K562 (cell line): Measurements from ENCODE around the gene EEF1A1. TPM values are rescaled to one million over a fixed set of nuclear protein-coding genes. Genes with fewer than 3 reads are reported as not detected.
A peak's percentile ranks its signal among the peaks of the same experiment; 100 is the strongest.

ENCODE experiments used
- BDP1 ChIP-seq: IDR thresholded peaks from 3 replicates; pipeline ENCODE4 v1.6.1; 2011; ENCODE audit not compliant: insufficient read length, insufficient read depth
- CHD1 ChIP-seq: fragments of 200-600 bp; sonication (generic); IDR thresholded peaks from one replicate; pipeline ENCODE4 v1.6.1; 2012; ENCODE audit warnings: mild to moderate bottlenecking, moderate library complexity, low read length, inconsistent platforms
- CREM ChIP-seq: IDR thresholded peaks from 2 replicates; pipeline ENCODE4 v1.6.1; 2014; ENCODE audit warnings: antibody characterized with exemption, low read depth
- CSDE1 ChIP-seq, 2 experiments: fragments of 450-650 bp; IDR thresholded peaks; 2 replicates each; pipeline ENCODE4 v1.6.1; 2016; ENCODE audit warnings: mild to moderate bottlenecking in 1 of 2
- ELF1 ChIP-seq: fragments of 200-800 bp; sonication (Bioruptor generic); IDR thresholded peaks from 2 replicates; pipeline ENCODE4 v1.6.1; 2016; ENCODE audit warnings: missing genetic modification characterization, missing compliant biosample characterization
- GTF2B ChIP-seq: IDR thresholded peaks from 2 replicates; pipeline ENCODE4 v1.6.1; 2011; ENCODE audit not compliant: insufficient read length; ENCODE audit errors: extremely low read depth
- HINFP ChIP-seq: fragments of 450-650 bp; conservative IDR thresholded peaks from 2 replicates; pipeline ENCODE4 v1.6.1; 2016; ENCODE audit warnings: missing genetic modification characterization, low read depth, mild to moderate bottlenecking, control low read depth, missing compliant biosample characterization
- KAT2B ChIP-seq: IDR thresholded peaks from one replicate; pipeline ENCODE4 v1.6.1; 2012; ENCODE audit warnings: low read depth, mild to moderate bottlenecking, control low read depth, inconsistent platforms, low read length, moderate library complexity
- KLF1 ChIP-seq: fragments of 450-650 bp; IDR thresholded peaks from 2 replicates; pipeline ENCODE4 v1.6.1; 2016; ENCODE audit warnings: missing genetic modification characterization, missing compliant biosample characterization
- MBD2 ChIP-seq: sonication (generic); IDR thresholded peaks from 2 replicates; pipeline ENCODE4 v1.6.1; 2016; ENCODE audit warnings: low read depth, borderline replicate concordance
- NR4A1 ChIP-seq, 2 experiments: fragments of 250-450 bp in 1 of 2; fragments of 450-650 bp in 1 of 2; sonication (Bioruptor Pico) in 1 of 2; IDR thresholded peaks; 2 replicates each; pipeline versions ENCODE4 v1.4.0 to v1.6.1; 2016 to 2020; ENCODE audit warnings: mild to moderate bottlenecking in 2 of 2, missing compliant biosample characterization in 1 of 2, missing genetic modification characterization in 1 of 2, moderate library complexity in 1 of 2
- SMAD1 ChIP-seq: fragments of 150-350 bp; IDR thresholded peaks from 2 replicates; pipeline ENCODE4 v1.6.1; 2014; ENCODE audit warnings: low read length, low read depth; ENCODE audit not compliant: partially characterized antibody
- SNRNP70 ChIP-seq: fragments of 200-400 bp; formaldehyde crosslinking; optimal IDR thresholded peaks from 2 replicates; pipeline ENCODE3; 2017; ENCODE audit warnings: low read depth, low read length
- ZBTB8A ChIP-seq: fragments of 450-650 bp; IDR thresholded peaks from 2 replicates; pipeline ENCODE4 v1.6.1; 2018; ENCODE audit warnings: mild to moderate bottlenecking, moderate library complexity; ENCODE audit not compliant: partially characterized antibody
- ZNF75A ChIP-seq: fragments of 450-650 bp; formaldehyde crosslinking; IDR thresholded peaks from 2 replicates; pipeline ENCODE4 v1.4.0; 2020; ENCODE audit warnings: mild to moderate bottlenecking
- polyA plus RNA-seq, 8 experiments: library from polyadenylated mRNA; depleted of rRNA in 4 of 8; stranded (reverse) in 5 of 8; unstranded in 3 of 8; fragments of >200 nt; fragmentation: Nextera tagmentation in 2 of 8; fragmentation: Illumina TruSeq in 1 of 8; extraction: Ambion mirVana in 2 of 8; extraction: Trizol in 1 of 8; gene quantifications; 2 replicates each; pipeline versions ENCODE4 v1.2.1 to v1.2.3, GENCODE V29; 2011 to 2014; ENCODE audit warnings: inconsistent platforms in 1 of 8, missing spikeins in 1 of 8
- total RNA-seq, 7 experiments: library from RNA; depleted of rRNA in 6 of 7; stranded (reverse); fragments of >200 nt in 6 of 7; fragmentation: Illumina TruSeq in 2 of 7; extraction: Trizol in 2 of 7; gene quantifications; 2 replicates each; pipeline versions ENCODE4 v1.2.1 to v1.2.3, GENCODE V29; 2011 to 2021; ENCODE audit warnings: low replicate concordance in 1 of 7
- TF ChIP-seq, protein P1 (sequence below), 2 experiments: fragments of 150-350 bp in 1 of 2; IDR thresholded peaks; 2 replicates each; pipeline ENCODE4 v1.6.1; 2012 to 2016; ENCODE audit warnings: low read depth in 2 of 2, low read length in 2 of 2, mild to moderate bottlenecking in 1 of 2, moderate library complexity in 1 of 2
- TF ChIP-seq, protein P2 (sequence below): fragments of 250-450 bp; sonication (Bioruptor Pico); IDR thresholded peaks from 2 replicates; pipeline ENCODE4 v1.5.0; 2020; ENCODE audit warnings: mild to moderate bottlenecking, borderline replicate concordance

EEF1A1 gene
- total and polyA plus RNA-seq, 9 of the 15 experiments (the other 6 are each of a cell fraction or from before 2014, with no cell fraction given) = 6,453 to 17,323 (median 11,082) TPM

DNA sequence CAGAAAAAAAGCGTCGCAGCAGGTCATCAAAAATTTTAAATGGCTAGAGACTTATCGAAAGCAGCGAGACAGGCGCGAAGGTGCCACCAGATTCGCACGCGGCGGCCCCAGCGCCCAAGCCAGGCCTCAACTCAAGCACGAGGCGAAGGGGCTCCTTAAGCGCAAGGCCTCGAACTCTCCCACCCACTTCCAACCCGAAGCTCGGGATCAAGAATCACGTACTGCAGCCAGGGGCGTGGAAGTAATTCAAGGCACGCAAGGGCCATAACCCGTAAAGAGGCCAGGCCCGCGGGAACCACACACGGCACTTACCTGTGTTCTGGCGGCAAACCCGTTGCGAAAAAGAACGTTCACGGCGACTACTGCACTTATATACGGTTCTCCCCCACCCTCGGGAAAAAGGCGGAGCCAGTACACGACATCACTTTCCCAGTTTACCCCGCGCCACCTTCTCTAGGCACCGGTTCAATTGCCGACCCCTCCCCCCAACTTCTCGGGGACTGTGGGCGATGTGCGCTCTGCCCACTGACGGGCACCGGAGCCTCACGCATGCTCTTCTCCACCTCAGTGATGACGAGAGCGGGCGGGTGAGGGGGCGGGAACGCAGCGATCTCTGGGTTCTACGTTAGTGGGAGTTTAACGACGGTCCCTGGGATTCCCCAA is at the start of gene EEF1A1 (continued):
- TF ChIP-seq, protein P1, sequence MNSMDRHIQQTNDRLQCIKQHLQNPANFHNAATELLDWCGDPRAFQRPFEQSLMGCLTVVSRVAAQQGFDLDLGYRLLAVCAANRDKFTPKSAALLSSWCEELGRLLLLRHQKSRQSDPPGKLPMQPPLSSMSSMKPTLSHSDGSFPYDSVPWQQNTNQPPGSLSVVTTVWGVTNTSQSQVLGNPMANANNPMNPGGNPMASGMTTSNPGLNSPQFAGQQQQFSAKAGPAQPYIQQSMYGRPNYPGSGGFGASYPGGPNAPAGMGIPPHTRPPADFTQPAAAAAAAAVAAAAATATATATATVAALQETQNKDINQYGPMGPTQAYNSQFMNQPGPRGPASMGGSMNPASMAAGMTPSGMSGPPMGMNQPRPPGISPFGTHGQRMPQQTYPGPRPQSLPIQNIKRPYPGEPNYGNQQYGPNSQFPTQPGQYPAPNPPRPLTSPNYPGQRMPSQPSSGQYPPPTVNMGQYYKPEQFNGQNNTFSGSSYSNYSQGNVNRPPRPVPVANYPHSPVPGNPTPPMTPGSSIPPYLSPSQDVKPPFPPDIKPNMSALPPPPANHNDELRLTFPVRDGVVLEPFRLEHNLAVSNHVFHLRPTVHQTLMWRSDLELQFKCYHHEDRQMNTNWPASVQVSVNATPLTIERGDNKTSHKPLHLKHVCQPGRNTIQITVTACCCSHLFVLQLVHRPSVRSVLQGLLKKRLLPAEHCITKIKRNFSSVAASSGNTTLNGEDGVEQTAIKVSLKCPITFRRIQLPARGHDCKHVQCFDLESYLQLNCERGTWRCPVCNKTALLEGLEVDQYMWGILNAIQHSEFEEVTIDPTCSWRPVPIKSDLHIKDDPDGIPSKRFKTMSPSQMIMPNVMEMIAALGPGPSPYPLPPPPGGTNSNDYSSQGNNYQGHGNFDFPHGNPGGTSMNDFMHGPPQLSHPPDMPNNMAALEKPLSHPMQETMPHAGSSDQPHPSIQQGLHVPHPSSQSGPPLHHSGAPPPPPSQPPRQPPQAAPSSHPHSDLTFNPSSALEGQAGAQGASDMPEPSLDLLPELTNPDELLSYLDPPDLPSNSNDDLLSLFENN (IDR thresholded peaks at IDR 0.05; ENCODE audit: low read depth in 2 of 2, low read length in 2 of 2) = peak in 1 of 2 experiments; percentile 90; a peak in 2 of 4 replicates
- no peak for TF ChIP-seq BDP1
- no peak for TF ChIP-seq KAT2B
- 0 out of 2 replicates have a peak, but pooled peaks have one; percentile 34 for TF ChIP-seq NR4A1 (CRISPR knock-in tag; IDR thresholded peaks at IDR 0.05)
- peak; percentile 47; the same call in 1 of the 2 replicates for TF ChIP-seq NR4A1 (tag; IDR thresholded peaks at IDR 0.05)
- TF ChIP-seq GTF2B = peak; percentile 96
- TF ChIP-seq SNRNP70 = peak; percentile 87
- TF ChIP-seq, protein P2, sequence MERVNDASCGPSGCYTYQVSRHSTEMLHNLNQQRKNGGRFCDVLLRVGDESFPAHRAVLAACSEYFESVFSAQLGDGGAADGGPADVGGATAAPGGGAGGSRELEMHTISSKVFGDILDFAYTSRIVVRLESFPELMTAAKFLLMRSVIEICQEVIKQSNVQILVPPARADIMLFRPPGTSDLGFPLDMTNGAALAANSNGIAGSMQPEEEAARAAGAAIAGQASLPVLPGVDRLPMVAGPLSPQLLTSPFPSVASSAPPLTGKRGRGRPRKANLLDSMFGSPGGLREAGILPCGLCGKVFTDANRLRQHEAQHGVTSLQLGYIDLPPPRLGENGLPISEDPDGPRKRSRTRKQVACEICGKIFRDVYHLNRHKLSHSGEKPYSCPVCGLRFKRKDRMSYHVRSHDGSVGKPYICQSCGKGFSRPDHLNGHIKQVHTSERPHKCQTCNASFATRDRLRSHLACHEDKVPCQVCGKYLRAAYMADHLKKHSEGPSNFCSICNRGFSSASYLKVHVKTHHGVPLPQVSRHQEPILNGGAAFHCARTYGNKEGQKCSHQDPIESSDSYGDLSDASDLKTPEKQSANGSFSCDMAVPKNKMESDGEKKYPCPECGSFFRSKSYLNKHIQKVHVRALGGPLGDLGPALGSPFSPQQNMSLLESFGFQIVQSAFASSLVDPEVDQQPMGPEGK (CRISPR knock-in tag) = no peak
- TF ChIP-seq CSDE1 (IDR thresholded peaks at IDR 0.05) = peak in 1 of 2 experiments; percentile 74; a peak in 2 of 4 replicates
- no peak for TF ChIP-seq ELF1
- peak; percentile 59; the same call in 1 of the 2 replicates for TF ChIP-seq KLF1
- no peak for TF ChIP-seq HINFP (tag)
- TF ChIP-seq MBD2 = peak; percentile 94
- 0 out of 2 replicates have a peak, but pooled peaks have one; percentile 34 for TF ChIP-seq ZNF75A (CRISPR knock-in tag)
- TF ChIP-seq CREM = peak; percentile 94
- TF ChIP-seq ZBTB8A = no peak
- TF ChIP-seq CHD1 = peak; percentile 100
- TF ChIP-seq SMAD1 = peak; percentile 99
